GM10266 (cell line): ENCODE results near the gene TEKT1.
"Not testable (repeated sequence)": the region's sequence is repeated elsewhere in the genome, so short reads cannot be mapped to it uniquely, and the experiment has no call there.

Experiments used
- DNase-seq: peaks from one replicate; pipeline ENCODE4 v3.0.0; 2012; ENCODE audit errors: extremely low spot score
- TF ChIP-seq, protein P1 (sequence below): IDR thresholded peaks from 2 replicates; pipeline ENCODE4 v1.5.1; 2012; ENCODE audit warnings: mild to moderate bottlenecking, low read depth; ENCODE audit not compliant: control insufficient read depth, insufficient read depth; ENCODE audit errors: missing control alignments

Gene TEKT1

DNA sequence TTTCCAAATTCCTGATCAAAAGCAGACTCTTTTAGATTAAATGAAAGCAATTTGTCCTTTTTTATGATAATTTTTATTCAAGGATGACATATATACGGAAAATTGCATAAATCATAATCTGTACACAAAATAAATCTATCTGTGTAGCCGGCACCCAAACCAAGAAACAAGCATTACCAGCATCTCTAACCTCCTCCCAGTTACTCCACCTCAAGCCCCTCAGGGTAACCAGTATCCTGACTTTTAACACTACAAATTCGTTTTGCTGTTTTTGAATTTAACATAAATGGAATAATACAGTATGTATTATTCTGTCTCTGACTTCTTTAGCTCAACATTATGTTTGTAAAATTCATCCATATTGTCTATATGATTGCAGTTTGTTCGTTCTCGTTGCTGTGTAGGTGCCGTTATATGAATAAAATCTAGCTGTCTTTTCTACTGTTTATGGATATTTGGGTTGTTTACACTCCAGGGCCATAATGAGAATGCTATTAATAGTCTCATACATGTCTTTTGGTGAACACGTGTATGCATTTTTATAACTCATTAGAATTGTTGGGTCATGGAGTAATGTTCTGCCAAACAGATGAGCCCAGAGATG is 1.0 kb downstream of the TEKT1 start:
- TF ChIP-seq, protein P1, sequence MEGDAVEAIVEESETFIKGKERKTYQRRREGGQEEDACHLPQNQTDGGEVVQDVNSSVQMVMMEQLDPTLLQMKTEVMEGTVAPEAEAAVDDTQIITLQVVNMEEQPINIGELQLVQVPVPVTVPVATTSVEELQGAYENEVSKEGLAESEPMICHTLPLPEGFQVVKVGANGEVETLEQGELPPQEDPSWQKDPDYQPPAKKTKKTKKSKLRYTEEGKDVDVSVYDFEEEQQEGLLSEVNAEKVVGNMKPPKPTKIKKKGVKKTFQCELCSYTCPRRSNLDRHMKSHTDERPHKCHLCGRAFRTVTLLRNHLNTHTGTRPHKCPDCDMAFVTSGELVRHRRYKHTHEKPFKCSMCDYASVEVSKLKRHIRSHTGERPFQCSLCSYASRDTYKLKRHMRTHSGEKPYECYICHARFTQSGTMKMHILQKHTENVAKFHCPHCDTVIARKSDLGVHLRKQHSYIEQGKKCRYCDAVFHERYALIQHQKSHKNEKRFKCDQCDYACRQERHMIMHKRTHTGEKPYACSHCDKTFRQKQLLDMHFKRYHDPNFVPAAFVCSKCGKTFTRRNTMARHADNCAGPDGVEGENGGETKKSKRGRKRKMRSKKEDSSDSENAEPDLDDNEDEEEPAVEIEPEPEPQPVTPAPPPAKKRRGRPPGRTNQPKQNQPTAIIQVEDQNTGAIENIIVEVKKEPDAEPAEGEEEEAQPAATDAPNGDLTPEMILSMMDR = no peak

GRCh38 chr17:6823011-6823442 is 8.5 kb downstream of the TEKT1 start:
- TF ChIP-seq, protein P1 = no peak

More for the DNA sequence above, 1.0 kb downstream of the TEKT1 start:
- DNase-seq = no peak

GRCh38 chr17:6818938-6819337 is 12.6 kb downstream of the TEKT1 start:
- TF ChIP-seq, protein P1 = no peak
- no peak for DNase-seq

More at GRCh38 chr17:6823011-6823442, 8.5 kb downstream of the TEKT1 start:
- DNase-seq = no peak

GRCh38 chr17:6816368-6816767 is 15.2 kb downstream of the TEKT1 start:
- DNase-seq = not testable (repeated sequence)

- DNase-seq = no peak
- TF ChIP-seq, protein P1 = no peak
Measured at GRCh38 chr17:6815775-6816174, 15.8 kb downstream of the TEKT1 start.

GRCh38 chr17:6812295-6812694 is 19.2 kb downstream of the TEKT1 start:
- TF ChIP-seq, protein P1 = no peak
- no peak for DNase-seq

DNA sequence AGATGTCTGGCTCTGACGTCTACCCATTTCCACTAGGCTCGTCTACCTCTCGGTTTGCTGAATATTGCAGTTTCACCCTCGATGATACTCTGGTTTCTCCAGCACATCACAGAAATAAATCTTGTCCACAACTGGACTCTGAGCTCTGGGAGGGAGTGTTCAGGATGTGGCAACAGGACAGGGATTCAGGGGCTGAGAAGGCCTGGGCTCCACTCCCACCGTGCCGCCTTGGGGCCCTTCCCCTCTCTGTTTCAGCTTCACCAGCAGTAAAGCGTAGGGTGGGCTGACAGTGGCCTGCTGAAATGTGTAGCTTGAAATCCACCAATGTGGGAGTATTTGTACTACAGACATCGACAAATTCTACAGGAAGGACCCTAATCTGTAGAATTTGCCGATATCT is 20.0 kb downstream of the TEKT1 start:
- DNase-seq = no peak
- TF ChIP-seq, protein P1 = no peak

DNA sequence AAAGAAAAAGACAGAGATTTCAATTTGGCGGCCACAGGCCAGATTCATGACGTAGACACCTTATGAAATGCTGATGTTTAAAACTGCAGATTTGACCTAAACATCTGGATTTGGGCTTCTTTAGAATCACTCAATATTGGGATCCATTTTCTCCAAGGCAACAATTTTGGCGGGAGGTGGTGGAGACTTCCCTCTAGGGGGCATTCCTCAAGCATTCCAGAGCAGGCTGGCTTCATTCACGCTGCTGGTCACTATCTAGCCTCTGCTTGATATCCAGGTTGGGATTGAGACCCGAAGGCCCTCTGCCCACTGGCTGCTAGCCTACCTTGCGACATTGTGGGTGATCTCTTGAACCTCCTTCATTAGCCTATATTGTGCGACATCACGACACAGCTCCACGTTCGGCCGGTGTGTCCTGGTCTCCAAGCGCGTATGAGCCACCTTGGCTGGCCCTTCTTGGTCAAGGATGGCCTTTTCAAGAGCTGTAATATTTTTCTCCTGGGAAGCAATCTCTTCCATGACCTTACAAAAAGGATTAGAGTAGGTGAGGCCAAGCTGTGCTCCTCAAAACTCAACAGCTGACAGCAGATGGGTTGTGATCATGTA is 31.0 kb downstream of the TEKT1 start:
- no peak for DNase-seq
- TF ChIP-seq, protein P1 = no peak
